GM12878 (cell line): ENCODE results near the gene ACSF3.

ENCODE experiments used
- CEBPB ChIP-seq, 2 experiments: fragments of 150-350 bp in 1 of 2; IDR thresholded peaks; 2 replicates each; pipeline ENCODE4 v1.6.1; 2012 to 2014; ENCODE audit warnings: low read depth in 2 of 2, low read length in 2 of 2, borderline replicate concordance in 1 of 2, inconsistent platforms in 1 of 2
- CHD2 ChIP-seq: IDR thresholded peaks from 2 replicates; pipeline ENCODE4 v1.6.1; 2011; ENCODE audit warnings: low read depth, low read length, improper control_type of control experiment, borderline replicate concordance
- EZH2 ChIP-seq: IDR thresholded peaks from 2 replicates; pipeline ENCODE4 v1.6.1; 2012; ENCODE audit warnings: low read depth, mild to moderate bottlenecking, control low read depth, inconsistent platforms, low read length, borderline replicate concordance; ENCODE audit not compliant: control insufficient read depth
- JUND ChIP-seq: IDR thresholded peaks from 2 replicates; pipeline ENCODE4 v1.6.1; 2012; ENCODE audit warnings: low read depth, mild to moderate bottlenecking, low read length, improper control_type of control experiment, moderate library complexity
- PBX3 ChIP-seq: IDR thresholded peaks from 2 replicates; pipeline ENCODE4 v1.6.1; 2011; ENCODE audit warnings: mild to moderate bottlenecking, low read depth, low read length, moderate library complexity; ENCODE audit not compliant: insufficient replicate concordance
- POLR2AphosphoS5 ChIP-seq: IDR thresholded peaks from 2 replicates; pipeline ENCODE4 v1.6.1; 2011; ENCODE audit warnings: mild to moderate bottlenecking, low read length, inconsistent platforms
- RAD51 ChIP-seq: fragments of 450-650 bp; IDR thresholded peaks from 2 replicates; pipeline ENCODE4 v1.6.1; 2016; ENCODE audit warnings: moderate library complexity, mild to moderate bottlenecking, inconsistent platforms
- RFX5 ChIP-seq: IDR thresholded peaks from 2 replicates; pipeline ENCODE4 v1.6.1; 2011; ENCODE audit warnings: low read depth, low read length, improper control_type of control experiment
- SIN3A ChIP-seq: IDR thresholded peaks from 2 replicates; pipeline ENCODE4 v1.6.1; 2012; ENCODE audit warnings: low read depth, low read length, improper control_type of control experiment
- ZNF207 ChIP-seq: fragments of 450-650 bp; IDR thresholded peaks from 2 replicates; pipeline ENCODE4 v1.6.1; 2014; ENCODE audit warnings: antibody characterized with exemption, mild to moderate bottlenecking, borderline replicate concordance
- TF ChIP-seq, protein P1 (sequence below), 3 experiments: IDR thresholded peaks in 2 of 3; conservative IDR thresholded peaks in 1 of 3; 2 replicates each; pipeline ENCODE4 v1.5.1; 2011; ENCODE audit warnings: low read depth in 3 of 3, low read length in 3 of 3, mild to moderate bottlenecking in 3 of 3, control low read depth in 2 of 3, moderate library complexity in 2 of 3, inconsistent platforms in 1 of 3, mixed read lengths in 1 of 3; ENCODE audit not compliant: control insufficient read depth in 2 of 3, insufficient read depth in 1 of 3; ENCODE audit errors: extremely low read depth in 1 of 3

DNA sequence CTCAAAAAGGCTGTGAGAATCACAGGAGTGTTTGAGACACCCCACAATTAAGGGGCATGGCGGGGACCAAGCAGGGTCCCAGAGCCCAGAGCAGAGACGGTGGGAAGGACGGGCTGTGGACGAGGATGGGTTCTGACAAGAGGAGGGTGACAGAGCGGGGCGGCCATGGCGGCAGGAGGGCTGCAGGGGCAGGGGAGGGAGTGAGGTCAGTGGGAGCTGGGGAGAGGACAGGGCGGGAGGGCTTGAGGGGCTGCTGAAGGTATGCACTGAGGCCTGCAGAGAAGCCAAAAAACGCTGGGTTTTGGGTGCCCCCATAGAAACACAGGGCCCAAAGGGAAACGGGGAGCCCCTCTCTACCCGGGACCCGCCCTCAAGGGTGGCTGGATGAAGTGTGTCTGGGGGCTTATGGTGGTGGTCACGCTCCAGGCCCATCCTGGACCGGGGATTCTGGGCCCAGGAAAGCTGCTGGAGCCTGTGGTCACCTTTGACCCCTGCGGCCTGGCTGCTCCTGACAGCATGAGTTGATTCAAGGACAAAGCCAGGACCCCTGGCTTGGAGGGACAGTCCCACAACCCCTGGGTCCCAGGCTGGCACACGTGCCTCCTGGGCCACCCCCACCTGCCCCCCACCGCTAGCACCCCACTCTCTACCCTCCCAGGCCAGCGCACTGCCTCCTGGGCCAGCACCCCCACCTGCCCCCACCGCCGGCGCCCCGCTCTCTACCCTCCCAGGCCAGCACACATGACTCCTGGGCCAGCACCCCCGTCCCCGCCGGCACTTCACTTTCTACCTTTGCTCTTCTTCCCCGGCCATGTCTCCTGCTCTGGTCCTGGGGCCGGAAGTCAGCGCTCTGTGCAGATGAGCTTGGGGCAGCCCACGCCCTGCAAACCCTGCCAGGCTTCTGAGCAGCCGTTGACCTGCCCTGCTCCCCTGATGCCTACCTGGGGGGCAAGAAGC, 31.0 kb upstream of the ACSF3 start:
- TF ChIP-seq RAD51 (no peak), CEBPB (IDR thresholded peaks at IDR 0.05; ENCODE audit: borderline replicate concordance in 1 of 2, low read depth in 2 of 2, low read length in 2 of 2) (no peak), CHD2 (no peak), POLR2AphosphoS5 (no peak), JUND (no peak), PBX3 (no peak), EZH2 (no peak), RFX5 (no peak), ZNF207 (no peak), SIN3A (no peak)
- TF ChIP-seq, protein P1, sequence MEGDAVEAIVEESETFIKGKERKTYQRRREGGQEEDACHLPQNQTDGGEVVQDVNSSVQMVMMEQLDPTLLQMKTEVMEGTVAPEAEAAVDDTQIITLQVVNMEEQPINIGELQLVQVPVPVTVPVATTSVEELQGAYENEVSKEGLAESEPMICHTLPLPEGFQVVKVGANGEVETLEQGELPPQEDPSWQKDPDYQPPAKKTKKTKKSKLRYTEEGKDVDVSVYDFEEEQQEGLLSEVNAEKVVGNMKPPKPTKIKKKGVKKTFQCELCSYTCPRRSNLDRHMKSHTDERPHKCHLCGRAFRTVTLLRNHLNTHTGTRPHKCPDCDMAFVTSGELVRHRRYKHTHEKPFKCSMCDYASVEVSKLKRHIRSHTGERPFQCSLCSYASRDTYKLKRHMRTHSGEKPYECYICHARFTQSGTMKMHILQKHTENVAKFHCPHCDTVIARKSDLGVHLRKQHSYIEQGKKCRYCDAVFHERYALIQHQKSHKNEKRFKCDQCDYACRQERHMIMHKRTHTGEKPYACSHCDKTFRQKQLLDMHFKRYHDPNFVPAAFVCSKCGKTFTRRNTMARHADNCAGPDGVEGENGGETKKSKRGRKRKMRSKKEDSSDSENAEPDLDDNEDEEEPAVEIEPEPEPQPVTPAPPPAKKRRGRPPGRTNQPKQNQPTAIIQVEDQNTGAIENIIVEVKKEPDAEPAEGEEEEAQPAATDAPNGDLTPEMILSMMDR (IDR thresholded peaks at IDR 0.05 in 2 of 3, conservative IDR thresholded peaks at IDR 0.05 in 1 of 3; ENCODE audit: control insufficient read depth in 2 of 3, extremely low read depth in 1 of 3, insufficient read depth in 1 of 3, low read depth in 3 of 3, low read length in 3 of 3): no peak
